Testis (tissue), 2 donors: Measurements from ENCODE around the gene EXOC5.

ENCODE experiments used
- CTCF ChIP-seq, 3 experiments: fragments of 450-650 bp in 2 of 3; fragments of 200-600 bp in 1 of 3; sonication (generic) in 1 of 3; IDR thresholded peaks; one replicate each; pipeline ENCODE4 v1.5.1; 2016 to 2019; ENCODE audit warnings: antibody characterized with exemption in 3 of 3, mild to moderate bottlenecking in 2 of 3, moderate library complexity in 1 of 3
- POLR2A ChIP-seq: fragments of 450-650 bp; IDR thresholded peaks from one replicate; pipeline ENCODE4 v1.6.1; 2017; ENCODE audit warnings: antibody characterized with exemption, mild to moderate bottlenecking, moderate library complexity

- no peak for TF ChIP-seq CTCF (IDR thresholded peaks at IDR 0.05)
- TF ChIP-seq POLR2A, result no peak
These were observed 97.3 kb downstream of the EXOC5 start for GRCh38 chr14:57171363-57171762.
